GM04504 (cell line): ENCODE measurements around the gene IZUMO4.

ENCODE experiments used
- DNase-seq: peaks from one replicate; pipeline ENCODE4 v3.0.0-alpha.2; 2012; ENCODE audit warnings: low read depth

Gene IZUMO4

DNA sequence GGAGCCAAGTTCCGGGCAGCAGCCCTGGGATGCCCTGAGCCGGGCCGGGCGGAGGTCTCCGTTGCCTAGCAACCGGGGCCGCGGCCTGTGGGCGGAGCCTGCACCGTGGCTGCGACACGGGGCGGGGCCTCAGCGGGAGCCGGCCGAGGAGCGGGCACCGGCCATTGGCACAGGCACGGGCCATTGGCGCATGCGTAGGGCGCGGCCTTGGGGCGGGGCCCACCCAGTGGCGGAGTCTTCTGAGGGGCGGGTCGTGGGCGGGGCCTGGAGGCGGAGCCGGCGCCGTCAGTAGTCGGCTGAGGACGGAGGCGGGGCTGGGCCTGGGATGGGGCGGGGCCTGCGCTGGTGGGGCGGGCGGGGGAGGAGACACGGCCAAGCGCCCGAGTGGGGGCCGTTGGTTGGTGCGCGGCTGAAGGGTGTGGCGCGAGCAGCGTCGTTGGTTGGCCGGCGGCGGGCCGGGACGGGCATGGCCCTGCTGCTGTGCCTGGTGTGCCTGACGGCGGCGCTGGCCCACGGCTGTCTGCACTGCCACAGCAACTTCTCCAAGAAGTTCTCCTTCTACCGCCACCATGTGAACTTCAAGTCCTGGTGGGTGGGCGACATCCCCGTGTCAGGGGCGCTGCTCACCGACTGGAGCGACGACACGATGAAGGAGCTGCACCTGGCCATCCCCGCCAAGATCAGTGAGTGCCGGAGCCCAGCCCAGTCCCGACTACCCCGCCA is at the start of gene IZUMO4:
Gene IZUMO4 (plus strand): TSS at position 436 of the 723 bp plus-strand sequence. CDS start 31 bp downstream, at position 467.
- peak; percentile 94 for DNase-seq

DNA sequence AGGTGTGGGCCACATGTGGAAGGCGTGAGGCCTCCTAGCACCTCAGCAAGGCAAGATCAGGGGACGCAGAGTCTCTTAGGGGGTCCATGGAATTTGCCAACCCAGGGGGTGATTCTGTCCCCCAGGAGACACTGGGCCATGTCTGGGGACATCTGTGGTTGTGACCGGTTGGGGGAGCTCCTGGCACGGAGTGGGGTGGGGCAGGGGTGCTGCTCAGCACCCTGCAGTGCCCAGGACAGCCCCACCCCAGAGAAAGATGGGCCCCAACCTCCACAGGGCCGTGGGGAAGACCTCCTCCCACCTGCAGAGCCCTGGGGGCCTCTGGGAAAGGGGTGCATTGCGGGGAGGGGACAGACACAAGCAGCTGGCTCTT is 49.7 kb upstream of the IZUMO4 start:
- no peak for DNase-seq

GRCh38 chr19:2047449-2048103 is 49.1 kb upstream of the IZUMO4 start:
- no peak for DNase-seq

GRCh38 chr19:2048104-2048958 is 48.4 kb upstream of the IZUMO4 start:
- no peak for DNase-seq

- no peak for DNase-seq
Observed at GRCh38 chr19:2048959-2049740, 47.6 kb upstream of the IZUMO4 start.

GRCh38 chr19:2049741-2050348 is 46.9 kb upstream of the IZUMO4 start:
- DNase-seq: no peak

DNA sequence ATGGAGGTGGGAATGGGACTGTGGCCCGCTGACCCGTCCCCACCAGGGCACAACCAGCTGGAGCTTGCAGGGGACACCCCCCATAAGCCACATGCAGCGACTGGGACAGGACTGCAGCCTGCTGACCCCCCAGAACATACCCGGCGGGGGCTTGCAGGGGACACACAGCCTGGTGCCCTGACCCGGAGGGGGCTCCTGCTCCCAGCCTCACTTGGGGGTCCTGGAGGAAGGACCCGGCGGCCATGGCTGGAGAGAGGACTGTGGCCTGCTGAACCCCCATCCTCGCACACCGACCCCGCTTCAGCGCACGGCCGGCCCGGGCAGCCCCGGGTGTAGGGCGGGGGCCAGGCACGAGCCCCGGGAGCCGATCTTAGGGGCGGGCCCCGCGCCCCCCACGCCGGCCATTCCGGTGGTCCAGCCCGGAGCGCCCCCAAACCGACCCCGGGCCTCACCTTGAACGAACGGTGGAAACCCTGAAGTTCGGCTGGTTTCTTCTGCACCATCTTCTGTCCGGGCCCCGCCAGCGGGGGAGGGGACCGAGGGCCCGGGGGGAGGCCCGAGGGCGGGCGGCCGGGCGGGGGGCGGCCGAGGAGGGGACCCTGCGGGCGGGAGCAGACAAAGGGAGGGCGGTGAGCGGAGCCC is 46.2 kb upstream of the IZUMO4 start:
- DNase-seq: no peak

GRCh38 chr19:2050991-2051772 is 45.5 kb upstream of the IZUMO4 start, which contains the start of gene MKNK2:
MKNK2 (minus strand) TSS chr19:2051244; CDS start chr19:2050851, 393 bp downstream.
- DNase-seq: peak; percentile 77

DNA sequence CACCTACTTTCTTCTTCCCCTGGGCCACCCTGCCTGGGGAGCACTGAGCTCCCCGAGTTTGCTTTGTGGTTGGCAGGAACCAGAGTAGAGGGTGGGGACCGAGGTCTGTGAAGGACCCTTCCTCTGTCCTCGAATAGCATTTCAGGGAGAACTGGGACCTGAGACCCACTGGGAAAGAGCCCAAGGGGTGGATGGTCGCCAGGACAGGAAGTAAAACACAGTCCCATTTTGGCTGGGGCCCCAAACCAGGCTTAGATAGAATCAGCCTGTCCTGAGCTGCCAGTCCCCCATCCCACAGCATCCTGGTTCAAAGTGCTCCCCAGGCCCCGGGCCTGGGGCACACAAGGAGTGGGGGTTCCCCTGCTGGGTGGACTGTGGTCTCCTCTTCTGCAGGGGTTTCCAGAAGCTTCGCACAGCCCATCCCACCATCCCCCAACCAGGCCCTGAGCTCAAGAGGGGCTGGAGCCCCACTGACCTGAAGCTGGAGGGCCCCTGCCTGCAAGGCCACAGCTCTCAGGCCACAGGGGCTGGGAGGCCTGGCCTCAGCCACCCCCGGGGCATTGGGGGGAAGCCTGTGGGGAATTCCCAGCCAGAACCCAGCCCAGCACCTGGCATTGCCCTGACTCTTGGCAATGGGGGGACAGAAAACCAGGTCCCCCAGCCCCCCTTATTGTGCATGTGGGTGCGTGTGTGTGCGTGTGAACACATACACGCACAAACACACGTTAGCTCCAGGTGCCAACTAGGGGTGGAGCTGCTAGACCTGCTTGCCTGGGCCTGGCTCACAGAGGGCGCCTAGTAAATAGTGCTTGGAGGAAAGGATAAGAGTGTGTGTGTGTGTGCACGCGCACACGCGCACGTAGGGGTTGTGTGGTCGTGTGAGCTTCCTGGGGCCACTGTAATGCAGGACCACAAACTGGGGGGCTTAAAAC is 44.7 kb upstream of the IZUMO4 start:
- DNase-seq: no peak

DNA sequence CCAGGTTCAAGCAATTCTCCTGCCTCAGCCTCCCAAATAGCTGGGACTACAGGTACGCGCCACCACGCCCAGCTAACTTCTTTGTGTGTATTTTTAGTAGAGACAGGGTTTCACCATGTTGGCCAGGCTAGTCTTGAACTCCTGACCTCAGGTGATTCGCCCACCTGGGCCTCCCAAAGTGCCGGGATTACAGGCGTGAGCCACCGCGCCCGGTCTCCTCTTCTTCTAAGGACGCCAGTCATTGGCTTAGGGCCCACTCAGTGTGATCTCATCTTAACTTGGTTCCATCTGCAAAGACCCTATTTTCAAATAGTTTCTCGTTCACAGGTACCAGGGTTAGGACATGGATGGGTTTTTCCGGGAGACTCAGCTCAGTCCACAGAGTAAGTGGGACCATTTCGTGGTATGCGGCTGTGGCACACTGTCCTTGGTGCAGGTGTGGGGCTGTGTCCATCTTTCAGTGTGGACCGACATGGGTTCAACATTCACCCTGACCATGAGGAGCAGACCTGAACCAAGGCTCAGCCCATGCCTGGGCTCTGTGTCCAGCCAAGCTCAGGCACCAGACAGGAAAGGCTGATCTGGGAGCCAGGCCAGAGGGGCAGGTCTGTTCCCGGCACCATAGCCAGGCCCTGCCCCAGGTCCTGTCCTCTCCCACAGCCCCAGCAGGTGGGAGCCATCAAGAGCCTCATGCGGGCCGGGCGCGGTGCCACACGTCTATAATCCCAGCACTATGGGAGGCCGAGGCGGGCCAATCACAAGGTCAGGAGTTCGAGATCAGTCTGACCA is 42.9 kb upstream of the IZUMO4 start:
- no peak for DNase-seq

DNA sequence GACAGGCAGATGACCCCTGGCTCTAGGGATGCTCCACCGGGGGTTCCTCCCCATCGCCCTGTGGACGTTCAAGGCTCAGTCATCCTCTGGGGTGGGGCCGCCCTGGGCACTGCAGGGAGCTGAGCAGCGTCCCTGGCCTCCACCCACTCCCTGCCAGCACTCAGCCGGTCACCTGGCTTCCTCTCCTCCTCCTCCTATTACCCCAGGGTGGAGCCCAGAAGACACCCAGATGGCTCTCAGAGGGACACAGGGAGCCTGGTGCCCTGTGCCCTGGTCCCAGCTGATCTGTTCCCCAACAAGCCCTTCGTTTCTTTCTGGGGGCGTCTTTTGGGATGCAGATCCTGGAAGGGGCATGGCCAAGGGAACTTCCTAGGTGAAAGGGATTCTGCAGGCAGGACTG is 42.0 kb upstream of the IZUMO4 start:
- no peak for DNase-seq

- DNase-seq: peak; percentile 71
Observed at GRCh38 chr19:2055931-2056836, 40.5 kb upstream of the IZUMO4 start.

GRCh38 chr19:2056837-2057192 is 39.9 kb upstream of the IZUMO4 start:
- DNase-seq: no peak

GRCh38 chr19:2057484-2058469 is 38.9 kb upstream of the IZUMO4 start:
- no peak for DNase-seq

- DNase-seq: no peak
Observed at GRCh38 chr19:2058570-2059421, 37.9 kb upstream of the IZUMO4 start.
